ENCODE results near the gene SH3TC1.

GRCh38 chr4:8251110-8251883, 52.2 kb downstream of the SH3TC1 start:
- no peak for TF ChIP-seq CTCF (IDR thresholded peaks at IDR 0.05; ENCODE audit: insufficient read depth, low read length, poor library complexity, severe bottlenecking)
- TF ChIP-seq EZH2phosphoT487 (conservative IDR thresholded peaks at IDR 0.05; ENCODE audit: low read length), result no peak

All from SU-DHL-6 (cell line).